GM19468 (cell line): ENCODE results near the gene DDX24.

Source experiments
- ATAC-seq: cut with Tn5 transposase; IDR thresholded peaks from one replicate; pipeline ENCODE4 v1.9.1; 2021; ENCODE audit warnings: mild to moderate bottlenecking, moderate library complexity, moderate number of reproducible peaks; ENCODE audit not compliant: unreplicated experiment; ENCODE audit errors: extremely low read depth

The DDX24 gene

DNA sequence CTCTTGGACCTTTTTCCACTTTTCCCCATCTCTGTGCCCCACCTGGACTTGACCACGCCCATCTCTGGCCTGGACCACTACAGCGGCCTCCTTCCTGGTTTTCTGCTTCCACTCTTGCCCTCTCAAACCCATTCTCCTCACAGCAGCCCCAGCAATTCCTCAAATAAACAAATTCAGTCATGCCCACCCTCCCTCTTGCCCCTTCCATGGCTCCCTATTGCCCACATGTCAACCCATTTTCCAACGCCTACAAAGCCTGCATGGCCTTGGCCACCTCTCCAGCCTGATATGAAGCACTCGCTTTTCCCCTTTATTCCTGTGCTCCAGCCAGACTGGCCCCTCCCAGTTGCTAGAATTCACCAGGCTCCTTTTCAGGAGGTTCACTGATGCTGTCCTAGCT is 60.7 kb downstream of the DDX24 start:
- ATAC-seq, result no peak

DNA sequence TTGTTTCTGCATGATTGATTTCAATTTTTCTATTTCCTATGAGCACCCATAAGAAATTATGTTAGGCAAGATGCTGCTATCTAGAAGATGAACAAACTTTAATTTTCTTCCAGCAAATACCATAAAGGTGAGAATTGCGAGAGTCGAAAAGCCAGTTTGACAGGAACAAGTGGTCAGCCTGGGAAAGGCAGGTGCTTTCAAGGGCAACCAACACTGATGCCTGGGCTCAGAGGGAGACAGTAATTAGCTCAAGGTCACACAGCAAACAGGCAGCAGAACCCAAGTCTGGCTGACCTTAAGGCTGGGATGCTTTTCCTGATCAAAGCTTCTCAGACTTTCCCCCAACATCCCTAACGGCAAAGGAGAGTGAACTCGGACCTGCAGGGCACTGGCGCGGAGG is 61.7 kb downstream of the DDX24 start:
- ATAC-seq, result no peak

DNA sequence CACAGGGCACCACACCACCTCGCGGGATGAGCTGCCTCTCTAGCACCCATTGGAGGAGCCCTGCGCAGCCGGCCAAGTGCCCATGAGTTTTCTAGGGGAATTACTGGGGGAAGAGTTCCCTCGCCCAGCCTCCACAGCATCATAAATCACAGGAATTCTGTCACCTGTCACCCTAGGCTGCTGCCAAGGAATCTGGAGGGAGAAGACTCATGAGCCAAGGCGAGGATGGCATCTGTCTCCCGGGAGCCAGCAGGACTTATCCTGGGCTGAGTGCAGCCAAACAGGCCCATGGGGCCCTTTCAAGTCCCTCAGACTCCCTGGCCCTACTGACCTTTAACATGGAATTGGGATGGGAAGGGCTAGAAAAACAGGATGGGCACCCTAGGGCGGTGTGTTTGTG is 62.7 kb downstream of the DDX24 start:
- no peak for ATAC-seq

DNA sequence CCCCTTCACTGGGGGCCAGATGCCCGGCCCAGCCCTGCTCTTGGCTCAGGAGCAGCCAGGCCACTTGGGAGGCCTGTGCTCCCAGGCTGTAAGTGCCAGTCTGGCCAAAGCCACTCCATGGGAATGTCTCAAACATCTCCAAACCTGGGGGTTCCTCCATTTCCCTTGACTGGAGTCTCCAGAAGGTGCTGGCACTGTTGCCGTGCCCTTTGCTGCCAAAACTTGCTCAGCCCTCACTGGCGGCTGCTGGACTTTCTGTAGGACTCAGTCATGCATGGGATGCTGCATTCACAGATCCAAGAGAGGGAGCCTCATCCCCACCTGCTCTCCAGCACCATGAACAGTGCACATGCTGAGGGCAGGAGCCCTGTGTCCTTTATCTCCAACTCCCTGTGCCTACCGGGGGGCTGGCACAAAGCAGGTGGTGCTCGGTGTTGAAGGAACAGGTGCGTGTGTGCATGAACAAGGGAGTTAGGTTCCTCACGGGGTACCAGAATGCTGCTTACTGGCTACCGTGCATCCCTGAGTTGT is 64.5 kb downstream of the DDX24 start:
- ATAC-seq, result no peak

DNA sequence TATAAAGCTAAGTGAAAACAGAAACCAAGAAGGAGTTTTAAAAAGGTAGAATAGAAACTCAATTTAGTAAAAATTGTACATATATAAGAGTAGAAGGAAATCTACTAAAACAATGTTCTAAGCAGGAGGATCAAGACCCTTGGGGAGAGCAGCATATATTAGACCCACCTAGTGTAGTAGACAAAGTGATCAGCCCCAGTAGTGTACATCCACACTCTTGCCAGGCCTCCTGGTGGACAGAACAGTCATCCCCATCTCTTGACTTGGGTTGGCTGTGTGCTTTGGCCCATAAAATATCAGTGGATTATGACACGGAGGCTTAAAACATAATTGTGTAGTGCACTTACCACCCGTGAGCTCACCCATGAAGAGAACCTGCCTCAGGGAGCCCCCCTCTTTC is 65.8 kb downstream of the DDX24 start:
- ATAC-seq, result no peak

DNA sequence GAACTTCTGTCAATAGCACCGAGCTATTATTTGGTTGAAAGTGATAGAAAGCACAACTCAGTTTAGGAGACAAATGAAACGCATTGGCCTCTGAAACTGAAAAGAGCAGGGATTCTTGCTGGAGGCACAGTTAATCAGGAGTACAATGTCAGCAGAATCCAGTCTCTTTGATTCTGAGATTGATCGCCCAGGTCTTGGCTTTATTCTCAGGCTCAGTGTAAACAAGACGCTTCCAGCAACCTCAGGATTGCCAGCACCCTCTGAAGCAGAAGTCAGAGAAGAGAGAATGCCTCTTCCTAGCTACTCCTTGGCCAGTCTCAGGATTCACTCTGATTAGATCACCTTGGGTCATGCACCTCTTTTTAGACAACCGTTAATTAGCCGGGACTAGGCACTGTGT is 66.6 kb downstream of the DDX24 start:
- no peak for ATAC-seq

DNA sequence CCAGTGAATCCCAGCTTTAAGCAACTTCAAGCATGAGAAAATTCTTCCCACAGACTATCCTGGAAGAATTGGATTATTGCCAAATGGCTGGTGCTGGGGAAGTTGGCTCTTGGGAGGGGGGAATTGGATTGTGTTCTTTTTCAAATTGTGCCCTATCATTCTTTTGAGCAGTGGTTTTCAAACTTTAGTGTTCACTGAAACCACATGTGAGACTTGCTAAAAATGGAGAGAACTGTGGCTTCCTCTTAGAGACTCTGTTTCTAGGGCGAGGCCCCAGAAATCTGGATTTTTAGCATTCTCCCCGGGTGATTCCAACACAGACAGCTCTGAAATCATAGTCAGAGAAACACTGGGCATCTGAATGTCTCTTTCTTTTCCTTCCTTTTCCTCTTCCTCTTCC is 69.2 kb downstream of the DDX24 start:
- ATAC-seq, result no peak

DNA sequence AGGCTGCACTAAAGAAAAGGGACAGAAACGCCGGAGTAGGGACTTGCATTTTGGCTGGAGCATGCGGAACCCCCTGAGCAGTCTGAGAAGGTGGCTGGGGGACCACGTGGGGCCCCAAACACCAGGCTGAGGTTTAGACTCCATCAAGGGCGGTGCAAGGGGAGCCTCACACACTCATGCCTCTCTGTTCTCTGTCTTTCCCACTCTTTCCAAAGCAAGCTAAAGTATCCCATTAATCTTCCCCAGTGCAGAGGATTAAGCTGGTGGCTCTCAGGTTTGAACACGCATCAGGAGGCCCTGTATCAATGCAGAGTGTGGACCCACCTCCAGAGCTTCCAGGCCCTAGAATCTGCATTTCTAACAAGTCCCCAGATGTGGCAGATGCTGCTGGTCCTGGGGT is 70.4 kb downstream of the DDX24 start:
- no peak for ATAC-seq

DNA sequence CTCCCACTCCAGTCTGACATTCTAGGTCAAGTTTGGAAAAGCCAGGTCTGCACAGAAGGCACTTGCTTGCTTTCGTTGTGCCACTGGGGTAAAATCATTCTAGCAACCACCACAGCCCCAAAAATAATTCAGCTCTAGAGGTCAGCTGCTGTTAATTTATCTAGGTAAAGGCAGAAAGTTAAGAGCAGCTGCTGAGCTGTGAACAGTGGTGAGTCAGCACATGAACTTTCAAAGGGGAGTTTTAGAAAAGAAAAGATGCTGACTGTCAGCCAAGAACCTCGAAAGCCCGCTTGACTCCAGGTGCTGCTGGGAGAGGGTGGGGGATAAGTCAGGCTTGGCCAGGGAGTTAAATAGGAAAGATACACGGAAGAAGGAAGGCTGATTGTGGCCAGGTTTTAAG is 71.2 kb downstream of the DDX24 start:
- ATAC-seq, result no peak

DNA sequence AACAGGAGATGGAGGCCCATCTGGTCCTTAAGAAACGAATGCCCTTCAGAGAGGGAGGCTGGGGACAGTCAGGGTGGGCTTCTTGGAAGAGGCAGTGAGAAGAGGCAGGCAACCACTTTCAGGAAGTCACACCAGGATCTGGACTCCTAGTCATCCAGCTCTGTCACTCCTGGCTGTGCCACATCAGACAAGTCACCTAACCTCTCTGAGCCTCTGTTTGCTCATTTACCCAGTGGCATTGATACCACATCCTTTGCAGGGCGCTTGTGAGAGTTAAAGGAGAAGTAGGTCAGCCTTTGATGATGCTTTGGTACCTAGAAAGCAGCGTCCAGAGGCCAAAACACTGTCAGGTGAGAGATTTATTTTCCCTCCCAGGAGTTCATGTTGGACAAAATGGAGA is 72.8 kb downstream of the DDX24 start:
- no peak for ATAC-seq

DNA sequence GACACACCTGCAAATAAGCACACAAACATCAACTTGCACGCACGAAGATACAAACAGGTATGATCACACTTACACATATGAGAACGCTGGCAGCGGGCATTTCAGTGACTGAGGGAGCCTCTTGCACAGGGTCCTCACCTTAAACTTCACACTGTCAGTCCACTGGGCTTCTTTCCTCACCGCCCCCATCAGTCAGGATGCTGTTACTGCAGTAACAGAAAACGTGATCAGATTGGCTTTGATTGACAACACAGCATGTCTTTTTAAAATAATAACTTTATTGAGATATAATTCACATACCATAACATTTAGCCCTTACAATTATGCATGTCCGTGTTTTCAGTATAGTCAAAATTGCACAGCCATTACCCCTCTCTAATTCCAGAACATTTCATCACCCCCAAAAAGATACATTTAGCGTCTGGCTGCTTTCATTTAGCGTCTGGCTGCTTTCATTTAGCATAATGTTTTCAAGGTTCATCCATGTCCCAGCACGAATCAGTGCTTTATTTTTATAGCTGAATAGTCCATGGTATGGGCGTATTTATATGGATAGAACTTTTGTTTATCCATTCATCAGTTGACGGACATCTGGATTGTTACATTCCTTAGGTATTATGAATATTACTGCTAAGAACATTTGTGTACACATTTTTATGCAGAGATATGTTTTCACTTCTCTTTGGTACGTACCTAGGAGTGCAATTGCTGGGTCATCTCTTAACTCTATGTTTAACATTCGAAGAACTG is 75.5 kb downstream of the DDX24 start:
- no peak for ATAC-seq

DNA sequence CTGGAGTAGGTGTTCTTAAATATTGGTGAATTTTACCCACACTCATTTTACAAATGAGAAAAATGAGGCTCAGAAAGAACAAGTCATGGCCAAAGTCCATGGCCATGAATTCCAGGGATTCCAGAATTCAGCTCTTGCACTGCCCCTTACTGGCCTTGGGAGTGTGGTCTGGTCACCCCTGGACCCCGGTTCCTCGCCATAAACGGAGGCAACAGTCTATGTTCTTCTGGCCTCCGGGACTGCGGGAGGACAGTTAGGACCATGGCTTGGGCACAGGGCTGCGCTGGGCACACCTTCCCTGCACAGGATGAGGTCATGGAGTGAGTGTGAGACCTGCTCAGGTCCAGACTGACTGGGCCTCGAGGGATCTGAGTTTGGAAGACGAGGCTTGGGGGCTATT is 77.0 kb downstream of the DDX24 start:
- no peak for ATAC-seq

DNA sequence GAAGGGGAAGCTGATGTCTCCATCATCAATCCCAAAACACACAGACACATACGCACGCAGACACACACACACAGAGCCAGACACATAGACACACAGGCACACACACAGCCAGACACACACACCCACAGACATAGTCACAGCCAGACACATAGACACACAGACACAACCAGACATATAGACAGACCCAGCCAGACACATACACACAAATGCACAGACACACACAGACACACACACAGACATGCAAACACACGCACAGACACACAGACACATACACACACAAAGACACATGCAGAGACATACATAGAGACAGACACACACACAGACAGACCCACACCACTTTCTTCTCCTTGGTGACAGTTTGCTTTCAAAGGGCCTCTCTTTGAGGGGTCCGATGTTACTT is 77.6 kb downstream of the DDX24 start:
- ATAC-seq, result no peak

DNA sequence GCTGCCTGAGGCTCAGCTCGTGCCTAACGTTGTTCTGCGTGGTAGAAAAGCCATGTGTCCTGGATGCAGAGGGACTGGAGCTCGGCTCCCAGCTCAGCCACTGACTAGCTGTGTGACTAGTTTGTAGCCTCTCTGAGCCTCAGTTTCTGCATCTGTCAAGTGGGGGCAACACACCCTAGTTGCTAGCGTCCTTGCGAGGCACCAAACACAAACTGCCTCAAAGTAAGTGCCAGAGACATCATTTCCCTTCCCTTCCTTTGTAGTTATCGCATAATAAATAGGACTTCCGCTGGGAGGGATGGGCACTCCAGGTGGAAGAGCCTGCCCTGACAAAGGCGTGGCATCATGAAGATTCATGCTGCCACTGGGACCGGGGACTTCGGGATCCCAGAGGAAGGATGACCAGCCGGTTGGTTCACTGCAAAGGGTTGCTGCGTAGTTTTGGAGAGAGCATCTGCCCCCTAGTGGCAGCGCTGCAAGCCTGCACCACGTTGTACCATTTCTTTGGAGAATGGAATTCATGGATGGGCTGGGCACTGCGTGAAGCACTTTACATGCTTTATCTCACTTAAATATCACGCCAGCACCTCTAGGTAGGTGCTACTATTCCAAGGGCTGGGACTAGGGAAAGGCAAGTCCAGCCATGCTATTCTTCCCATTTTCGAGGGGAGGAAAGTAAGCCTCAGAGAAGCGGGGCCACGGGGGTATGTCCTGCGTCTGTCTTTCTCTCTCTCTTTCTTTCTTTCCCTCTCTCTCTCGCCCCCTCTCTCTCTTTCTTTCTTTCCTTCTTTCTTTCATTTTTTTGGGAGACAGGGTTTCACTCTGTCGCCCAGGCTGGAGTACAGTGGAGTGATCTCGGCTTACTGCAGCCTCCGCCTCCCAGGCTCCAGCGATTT is 79.3 kb downstream of the DDX24 start:
- no peak for ATAC-seq

DNA sequence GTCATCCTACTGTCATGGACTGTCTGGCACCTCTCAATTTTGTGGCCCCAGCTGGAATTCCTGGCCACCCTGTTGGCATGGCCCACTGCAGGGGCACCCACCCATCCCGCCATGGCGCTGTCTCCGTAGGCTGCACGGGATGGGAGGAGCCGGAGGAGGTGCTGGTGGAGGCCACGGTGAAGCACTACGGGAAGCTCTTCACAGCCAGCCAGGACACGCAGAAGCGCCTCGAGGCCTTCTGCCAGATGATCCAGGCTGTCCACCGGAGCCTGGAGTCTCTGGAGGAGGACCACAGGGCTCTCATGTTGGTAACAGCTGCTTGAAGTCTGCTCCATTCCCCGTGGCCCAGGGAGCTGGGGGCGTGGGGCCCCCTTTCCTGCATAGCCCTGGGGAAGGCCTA is 80.0 kb downstream of the DDX24 start:
- no peak for ATAC-seq

DNA sequence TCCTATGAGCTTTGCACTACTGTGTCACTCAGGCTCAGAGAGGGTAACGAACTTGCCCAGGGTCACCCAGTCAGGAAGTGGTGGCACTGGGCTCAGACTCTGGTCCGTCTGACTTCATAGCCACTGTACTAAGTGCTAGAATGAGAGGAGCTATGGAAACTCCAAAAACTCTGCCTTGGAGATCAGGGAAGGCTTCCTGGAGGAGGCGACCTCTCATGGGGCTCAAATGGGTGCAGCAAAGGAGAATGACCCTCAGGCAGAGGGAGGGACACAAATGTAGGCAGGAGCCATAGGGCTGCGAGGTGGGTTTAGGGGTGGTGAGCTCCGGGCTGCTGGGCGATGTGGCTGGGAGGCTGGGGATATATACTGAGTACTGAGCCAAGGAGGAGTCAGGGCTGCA is 80.7 kb downstream of the DDX24 start:
- no peak for ATAC-seq

DNA sequence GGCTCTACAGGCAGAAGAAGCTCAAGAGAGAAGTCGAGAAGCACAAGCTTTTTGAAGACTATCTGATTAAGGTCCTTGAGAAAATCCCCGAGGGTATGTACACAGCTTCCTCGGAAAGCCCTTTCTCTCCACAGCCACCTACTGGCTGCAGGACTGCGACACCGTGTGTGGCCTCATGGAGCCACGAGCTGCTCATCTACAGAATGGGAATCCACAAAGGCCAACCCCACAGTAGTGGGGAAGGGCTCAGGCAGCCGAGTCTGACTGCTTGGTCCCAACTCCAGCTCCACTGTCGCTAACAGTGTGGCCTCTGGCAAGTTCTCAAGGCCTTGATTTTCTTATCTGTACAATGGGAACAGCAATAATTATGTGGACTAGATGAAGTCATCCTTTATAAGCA is 81.4 kb downstream of the DDX24 start:
- no peak for ATAC-seq

DNA sequence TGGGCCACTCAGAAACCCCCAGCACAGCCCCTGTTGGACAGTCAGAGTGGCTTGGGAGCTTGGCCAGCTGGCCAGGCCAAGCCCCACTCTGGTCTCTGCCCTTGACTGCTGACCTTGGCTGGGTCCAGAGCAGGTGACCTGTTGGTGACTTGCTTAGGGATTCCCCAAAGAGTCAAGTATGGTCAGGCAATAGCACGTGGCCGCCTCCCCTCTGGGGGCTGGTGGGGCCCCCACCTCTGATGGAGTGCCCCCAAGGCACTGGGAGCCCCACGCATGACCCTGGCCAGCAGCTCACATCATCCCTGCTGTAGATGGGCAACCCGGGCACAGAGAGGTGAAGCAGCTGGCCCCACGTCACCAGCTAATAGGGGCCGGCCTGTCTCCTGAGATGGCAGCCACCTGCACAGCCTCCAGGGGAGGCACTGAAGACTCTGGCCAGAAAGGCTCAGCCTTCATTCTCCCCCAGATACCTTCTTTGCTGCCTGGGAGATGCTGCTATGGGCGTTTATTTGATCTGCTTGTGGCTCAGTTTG is 82.1 kb downstream of the DDX24 start:
- no peak for ATAC-seq
